ENCODE measurements around the gene MRPS18A. TPM values are rescaled to one million over a fixed set of nuclear protein-coding genes. Genes with fewer than 3 reads are reported as not detected.
A peak's percentile ranks its signal among the peaks of the same experiment; 100 is the strongest.

MRPS18A gene
- total and polyA plus RNA-seq, 9 donors: 21.9 to 45.0 (median 29.8) TPM

DNA sequence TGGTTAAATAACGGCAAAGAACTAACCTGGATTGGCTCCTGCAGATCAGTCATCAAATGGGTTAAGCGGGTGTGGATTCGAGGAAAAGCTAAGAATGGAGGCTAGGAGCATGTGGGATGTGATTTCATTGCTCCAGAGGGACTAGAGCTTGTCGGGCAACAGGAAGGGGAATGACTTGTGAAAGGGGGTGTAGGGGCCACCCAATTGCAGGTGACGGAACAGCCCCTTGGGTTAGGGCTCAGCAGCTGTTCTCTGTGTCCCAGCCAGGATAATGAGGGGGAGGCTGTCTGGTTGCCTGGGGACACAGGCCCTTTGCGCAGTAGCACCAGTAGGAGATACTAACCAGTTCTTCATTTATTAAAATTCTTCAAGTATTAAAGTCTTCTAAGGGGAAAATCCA lies 25.0 kb upstream of the MRPS18A start:
- Histone ChIP-seq H3K9me3 (no peaks in the 10 kb centered on the region), H3K4me1 (ENCODE audit: insufficient read depth) (peaks cover 28% of the 10 kb centered on the region), H3K27ac (no peak overlapping the region), H3K36me3 (no peaks in the 10 kb centered on the region), H3K4me3 (no peak overlapping the region), H3K27me3 (no peaks in the 10 kb centered on the region)
- intact Hi-C loops (cut with DNase I): no loop called here
- DNase-seq: no peak
- 84 to 88% (median 86%) methylated on average over 6 of the region's 6 CpGs for WGBS, 3 donors
- TF ChIP-seq EP300 (IDR thresholded peaks at IDR 0.05) (no peak), POLR2A (IDR thresholded peaks at IDR 0.05) (no peak)
- TF ChIP-seq, protein P1, sequence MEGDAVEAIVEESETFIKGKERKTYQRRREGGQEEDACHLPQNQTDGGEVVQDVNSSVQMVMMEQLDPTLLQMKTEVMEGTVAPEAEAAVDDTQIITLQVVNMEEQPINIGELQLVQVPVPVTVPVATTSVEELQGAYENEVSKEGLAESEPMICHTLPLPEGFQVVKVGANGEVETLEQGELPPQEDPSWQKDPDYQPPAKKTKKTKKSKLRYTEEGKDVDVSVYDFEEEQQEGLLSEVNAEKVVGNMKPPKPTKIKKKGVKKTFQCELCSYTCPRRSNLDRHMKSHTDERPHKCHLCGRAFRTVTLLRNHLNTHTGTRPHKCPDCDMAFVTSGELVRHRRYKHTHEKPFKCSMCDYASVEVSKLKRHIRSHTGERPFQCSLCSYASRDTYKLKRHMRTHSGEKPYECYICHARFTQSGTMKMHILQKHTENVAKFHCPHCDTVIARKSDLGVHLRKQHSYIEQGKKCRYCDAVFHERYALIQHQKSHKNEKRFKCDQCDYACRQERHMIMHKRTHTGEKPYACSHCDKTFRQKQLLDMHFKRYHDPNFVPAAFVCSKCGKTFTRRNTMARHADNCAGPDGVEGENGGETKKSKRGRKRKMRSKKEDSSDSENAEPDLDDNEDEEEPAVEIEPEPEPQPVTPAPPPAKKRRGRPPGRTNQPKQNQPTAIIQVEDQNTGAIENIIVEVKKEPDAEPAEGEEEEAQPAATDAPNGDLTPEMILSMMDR (IDR thresholded peaks at IDR 0.05): no peak

DNA sequence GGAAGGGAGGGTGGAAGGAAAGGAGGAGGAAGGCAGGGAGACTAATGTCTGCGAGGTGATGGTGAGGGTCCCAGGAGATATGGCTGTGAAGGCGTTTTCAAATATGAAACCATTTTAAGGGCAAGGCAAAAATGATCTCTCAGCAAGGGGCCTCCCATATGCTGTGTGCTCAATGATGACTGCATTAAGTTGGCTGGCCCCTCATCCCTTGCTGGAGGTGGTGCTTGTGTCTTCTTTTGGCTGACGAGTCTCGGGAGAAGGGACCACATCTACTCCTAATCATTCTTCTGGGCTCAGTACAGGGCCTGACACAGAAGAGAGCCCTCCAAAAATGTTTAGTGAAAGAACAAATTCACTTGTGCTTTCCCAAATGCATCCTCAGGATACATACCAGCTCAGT lies 23.0 kb upstream of the MRPS18A start:
- H3K27ac ChIP-seq: no peak overlapping the region
- intact Hi-C loops (cut with DNase I): no loop called here
- no peaks in the 10 kb centered on the region for H3K36me3 ChIP-seq
- 73 to 84% (median 80%) methylated on average over 4 of the region's 4 CpGs for WGBS, 3 donors
- H3K4me1 ChIP-seq (ENCODE audit: insufficient read depth): peaks cover 25% of the 10 kb centered on the region
- no peak overlapping the region for H3K4me3 ChIP-seq
- no peaks in the 10 kb centered on the region for H3K27me3 ChIP-seq
- H3K9me3 ChIP-seq: no peaks in the 10 kb centered on the region
- DNase-seq: no peak
- TF ChIP-seq, protein P1 (IDR thresholded peaks at IDR 0.05): no peak
- TF ChIP-seq POLR2A (IDR thresholded peaks at IDR 0.05) (no peak), EP300 (IDR thresholded peaks at IDR 0.05) (no peak)

DNA sequence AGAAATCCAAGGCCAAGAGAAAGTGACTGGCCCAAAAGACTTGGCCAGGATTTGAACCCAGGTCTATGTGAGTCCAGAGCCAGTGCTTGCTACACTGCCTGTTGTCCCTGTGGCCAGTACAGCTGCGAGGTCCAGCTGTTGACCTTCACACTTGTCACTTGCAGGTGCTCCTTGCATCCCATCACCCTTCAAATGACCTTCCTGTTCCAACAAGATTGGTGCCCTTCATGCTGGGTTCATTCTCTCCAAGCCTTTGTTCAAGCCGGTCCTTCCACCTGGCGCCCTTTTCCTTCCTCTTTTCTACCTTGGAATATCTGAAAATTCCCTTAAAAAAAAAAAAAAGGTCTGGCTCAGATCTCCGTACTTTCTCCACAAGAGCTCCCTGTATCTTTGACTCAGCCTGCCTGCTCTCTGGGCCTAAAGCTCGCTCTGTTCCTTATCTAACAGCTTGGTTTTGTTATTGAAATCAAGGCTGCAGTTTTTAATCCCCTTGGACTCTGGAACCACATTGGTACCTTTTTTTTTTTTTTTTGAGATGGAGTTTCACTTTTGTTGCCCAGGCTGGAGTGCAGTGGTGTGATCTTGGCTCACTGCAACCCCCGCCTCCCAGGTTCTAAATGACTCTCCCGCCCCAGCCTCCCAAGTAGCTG lies 22.2 kb upstream of the MRPS18A start:
- no peaks in the 10 kb centered on the region for H3K27me3 ChIP-seq
- TF ChIP-seq, protein P1 (IDR thresholded peaks at IDR 0.05): no peak
- TF ChIP-seq POLR2A (IDR thresholded peaks at IDR 0.05) (no peak), EP300 (IDR thresholded peaks at IDR 0.05) (no peak)
- no peak overlapping the region for H3K4me3 ChIP-seq
- 51 to 59% (median 53%) methylated on average over 7 of the region's 7 CpGs for WGBS, 3 donors
- DNase-seq: no peak
- H3K27ac ChIP-seq: no peak overlapping the region
- no peaks in the 10 kb centered on the region for H3K9me3 ChIP-seq
- H3K36me3 ChIP-seq: no peaks in the 10 kb centered on the region
- H3K4me1 ChIP-seq (ENCODE audit: insufficient read depth): peaks cover 22% of the 10 kb centered on the region
- intact Hi-C loops (cut with DNase I): no loop called here

DNA sequence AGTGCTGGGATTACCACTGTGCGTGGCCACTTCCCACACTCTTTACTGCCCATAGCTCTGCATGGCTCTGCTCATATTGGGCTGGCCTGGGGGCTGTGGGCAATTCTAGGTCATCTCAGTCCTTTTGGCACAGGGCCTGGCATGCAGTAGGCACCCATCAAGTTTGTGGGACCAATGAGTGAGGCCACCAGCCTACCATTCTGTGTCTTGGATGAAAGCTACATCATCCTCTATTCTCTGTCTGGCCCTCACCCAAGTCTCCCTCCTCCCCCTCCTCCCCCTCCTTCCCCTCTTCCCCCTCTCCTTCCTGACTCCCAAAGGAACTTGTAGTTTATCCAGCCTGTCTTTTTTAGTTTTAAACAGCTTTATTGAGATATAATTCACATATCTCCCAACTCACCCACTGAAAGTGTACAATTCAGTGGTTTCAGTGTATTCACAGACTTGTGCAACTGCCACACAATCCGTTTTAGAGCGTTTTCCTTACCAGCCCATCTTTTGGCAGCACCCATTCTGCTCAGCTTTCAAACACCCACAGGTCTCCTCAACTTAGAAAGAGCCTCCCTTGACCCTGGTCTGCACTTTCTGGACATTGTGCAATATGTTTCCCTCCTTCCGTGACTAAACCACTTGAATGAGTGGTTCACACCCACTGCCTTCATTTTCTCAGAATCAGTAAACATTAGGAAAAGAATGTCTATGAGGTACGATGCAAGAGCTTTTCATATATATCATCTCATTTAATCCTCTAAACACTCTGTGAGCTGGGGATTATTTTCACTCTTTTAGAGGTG lies 21.5 kb upstream of the MRPS18A start:
- 17 to 26% (median 26%) methylated on average over 5 of the region's 5 CpGs for WGBS, 3 donors
- peak in 3 of 5 donors; percentile 51 to 75 (median 62) for DNase-seq
- no peak for TF ChIP-seq EP300 (IDR thresholded peaks at IDR 0.05)
- TF ChIP-seq POLR2A (IDR thresholded peaks at IDR 0.05): no peak
- TF ChIP-seq, protein P1 (IDR thresholded peaks at IDR 0.05): no peak
- H3K9me3 ChIP-seq: no peaks in the 10 kb centered on the region
- no peak overlapping the region for H3K27ac ChIP-seq
- H3K4me1 ChIP-seq (ENCODE audit: insufficient read depth): peaks cover 15% of the 10 kb centered on the region
- no peaks in the 10 kb centered on the region for H3K27me3 ChIP-seq
- no peak overlapping the region for H3K4me3 ChIP-seq
- H3K36me3 ChIP-seq: no peaks in the 10 kb centered on the region
- intact Hi-C loops (cut with DNase I): no loop called here
